ENCODE data around the gene FXYD3.

DNA sequence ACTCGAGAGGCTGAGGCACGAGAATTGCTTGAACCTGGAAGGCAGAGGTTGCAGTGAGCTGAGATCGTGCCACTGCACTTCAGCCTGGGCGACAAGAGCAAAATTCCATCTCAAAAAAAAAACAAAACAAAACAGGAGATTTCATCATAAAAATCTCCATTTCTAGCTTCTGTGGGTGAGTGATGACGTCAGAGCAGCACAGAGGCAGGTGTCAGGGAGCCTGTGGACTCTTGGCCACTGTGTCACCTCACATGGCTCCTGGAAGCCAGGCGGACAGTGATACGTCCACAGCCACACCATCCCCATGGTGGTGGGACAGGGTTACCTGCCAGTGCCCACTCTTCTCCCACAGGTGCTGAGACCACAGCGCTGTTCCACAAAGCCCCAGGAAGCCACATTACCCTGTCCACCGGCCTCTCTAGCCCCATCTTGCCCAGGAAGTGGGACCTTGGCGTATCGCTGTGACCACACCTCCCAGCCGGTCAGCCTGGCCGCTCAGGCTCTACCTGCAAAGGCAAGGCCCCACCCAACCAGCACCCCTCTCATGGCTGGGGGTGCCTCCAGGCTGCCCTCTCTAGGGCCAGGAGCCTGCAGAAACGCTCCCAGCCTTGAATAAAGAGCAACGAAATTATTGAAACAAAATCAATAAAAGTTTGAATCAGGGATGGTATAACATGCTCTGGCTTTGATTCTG, 2.5 kb upstream of the FXYD3 start:
- TF ChIP-seq EP300 (conservative IDR thresholded peaks at IDR 0.05; ENCODE audit: poor library complexity, severe bottlenecking) (no peak), POLR2AphosphoS5 (IDR thresholded peaks at IDR 0.05) (no peak)
- TF ChIP-seq, protein P1, sequence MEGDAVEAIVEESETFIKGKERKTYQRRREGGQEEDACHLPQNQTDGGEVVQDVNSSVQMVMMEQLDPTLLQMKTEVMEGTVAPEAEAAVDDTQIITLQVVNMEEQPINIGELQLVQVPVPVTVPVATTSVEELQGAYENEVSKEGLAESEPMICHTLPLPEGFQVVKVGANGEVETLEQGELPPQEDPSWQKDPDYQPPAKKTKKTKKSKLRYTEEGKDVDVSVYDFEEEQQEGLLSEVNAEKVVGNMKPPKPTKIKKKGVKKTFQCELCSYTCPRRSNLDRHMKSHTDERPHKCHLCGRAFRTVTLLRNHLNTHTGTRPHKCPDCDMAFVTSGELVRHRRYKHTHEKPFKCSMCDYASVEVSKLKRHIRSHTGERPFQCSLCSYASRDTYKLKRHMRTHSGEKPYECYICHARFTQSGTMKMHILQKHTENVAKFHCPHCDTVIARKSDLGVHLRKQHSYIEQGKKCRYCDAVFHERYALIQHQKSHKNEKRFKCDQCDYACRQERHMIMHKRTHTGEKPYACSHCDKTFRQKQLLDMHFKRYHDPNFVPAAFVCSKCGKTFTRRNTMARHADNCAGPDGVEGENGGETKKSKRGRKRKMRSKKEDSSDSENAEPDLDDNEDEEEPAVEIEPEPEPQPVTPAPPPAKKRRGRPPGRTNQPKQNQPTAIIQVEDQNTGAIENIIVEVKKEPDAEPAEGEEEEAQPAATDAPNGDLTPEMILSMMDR (IDR thresholded peaks at IDR 0.05; ENCODE audit: poor library complexity, severe bottlenecking), result no peak
